NCI-H187 (cell line): ENCODE results near the gene DICER1.
"Not testable (repeated sequence)": the region's sequence is repeated elsewhere in the genome, so short reads cannot be mapped to it uniquely, and the experiment has no call there.

Source experiments
- DNase-seq, 2 experiments: peaks; one replicate each; lab custom pipeline; 2025; lab: John Stamatoyannopoulos, UW

The DICER1 gene

GRCh38 chr14:95146079-95146771 lies 11.1 kb downstream of the DICER1 start:
- DNase-seq = no peak

DNA sequence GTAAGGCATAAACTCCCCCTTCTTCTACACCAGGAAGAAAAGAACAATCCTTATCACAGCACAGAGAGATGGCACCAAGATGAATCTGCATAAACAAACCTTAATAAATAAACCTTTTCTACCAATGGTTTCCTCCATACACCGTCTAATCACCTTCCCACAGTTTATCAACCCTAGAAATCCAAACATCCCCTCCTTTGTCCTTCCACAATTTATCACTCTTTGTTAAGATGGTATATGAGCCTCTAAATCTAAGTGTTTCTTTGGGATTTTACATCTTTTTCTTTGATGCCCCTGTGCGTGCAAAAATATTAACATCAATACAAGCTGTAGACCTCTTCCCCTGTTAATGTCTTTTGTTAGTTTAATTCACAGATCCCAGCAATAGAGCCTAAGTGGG lies 12.5 kb downstream of the DICER1 start:
- no peak for DNase-seq

DNA sequence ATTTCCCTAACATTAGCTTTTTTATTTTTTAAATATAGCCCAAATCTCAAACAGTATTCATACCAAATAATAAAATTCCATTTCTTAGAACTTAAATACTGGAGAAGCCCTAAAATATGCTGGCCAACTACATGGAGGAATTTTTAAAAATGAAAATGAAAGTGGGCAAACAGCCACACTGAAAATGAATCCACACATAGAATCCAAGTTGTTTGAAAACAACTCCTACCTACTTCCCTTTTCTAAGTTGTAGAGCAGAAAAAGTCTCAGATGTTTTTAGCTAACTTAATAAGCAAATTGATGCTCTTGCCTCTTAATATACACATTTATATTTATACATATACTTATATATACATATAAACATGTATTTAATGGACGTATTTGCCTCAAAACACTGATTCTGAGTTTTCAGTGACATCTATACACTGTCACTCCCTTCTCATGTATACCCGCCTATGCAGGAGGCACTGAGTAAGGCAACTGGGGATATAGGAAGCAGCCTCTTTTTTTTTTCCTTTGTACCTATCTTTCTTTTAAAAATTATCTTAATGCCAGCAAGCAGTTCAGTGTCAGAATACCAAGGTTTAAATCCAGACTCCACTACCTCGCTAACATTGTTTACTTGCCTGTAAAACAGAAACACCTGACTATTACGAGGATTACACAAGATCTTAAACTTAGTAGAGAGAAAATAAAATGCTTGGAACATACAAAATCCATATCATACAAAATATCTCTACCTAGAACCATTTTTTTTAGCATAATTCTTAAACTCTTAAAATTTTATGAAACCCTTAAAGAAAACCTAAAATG lies 13.3 kb downstream of the DICER1 start:
- DNase-seq = no peak

DNA sequence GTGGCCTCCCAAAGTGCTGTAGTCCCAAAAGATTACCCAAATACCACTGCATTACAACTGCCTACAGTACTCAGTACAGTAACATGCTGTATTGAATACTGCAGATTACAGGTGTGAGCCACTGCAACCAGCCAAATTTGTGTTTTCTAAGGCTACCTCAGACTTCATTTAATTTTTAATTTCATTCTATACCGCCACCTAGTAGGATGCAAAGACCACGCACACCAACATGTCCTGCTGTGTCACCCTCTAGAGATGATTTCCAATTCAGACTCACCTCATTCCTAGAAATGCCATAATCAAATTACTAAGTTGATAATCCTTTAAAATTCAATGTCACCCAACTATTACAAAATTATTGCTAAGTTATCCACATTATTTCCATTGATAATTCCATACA lies 15.1 kb downstream of the DICER1 start:
- no peak for DNase-seq

DNA sequence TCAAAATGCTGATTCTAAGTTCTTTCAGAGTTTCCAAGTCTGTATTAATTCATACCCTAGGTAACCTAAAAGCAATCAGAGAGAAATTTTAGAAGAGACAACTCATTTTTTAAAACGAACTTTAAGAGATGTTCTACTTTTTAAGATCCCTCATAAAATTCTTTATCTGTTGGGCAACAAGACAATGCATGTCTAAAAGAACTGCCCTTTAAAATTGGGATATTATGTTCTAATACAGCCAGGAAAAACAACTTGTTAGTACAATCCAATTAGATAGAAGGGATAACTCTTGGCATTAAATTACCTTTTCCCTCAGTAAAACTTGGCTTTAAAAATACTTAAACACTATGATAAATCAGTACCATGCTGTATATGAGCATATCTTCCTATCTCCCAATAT lies 15.6 kb downstream of the DICER1 start:
- DNase-seq = no peak

- no peak for DNase-seq
Measured at GRCh38 chr14:95140060-95140858, 17.1 kb downstream of the DICER1 start.

DNA sequence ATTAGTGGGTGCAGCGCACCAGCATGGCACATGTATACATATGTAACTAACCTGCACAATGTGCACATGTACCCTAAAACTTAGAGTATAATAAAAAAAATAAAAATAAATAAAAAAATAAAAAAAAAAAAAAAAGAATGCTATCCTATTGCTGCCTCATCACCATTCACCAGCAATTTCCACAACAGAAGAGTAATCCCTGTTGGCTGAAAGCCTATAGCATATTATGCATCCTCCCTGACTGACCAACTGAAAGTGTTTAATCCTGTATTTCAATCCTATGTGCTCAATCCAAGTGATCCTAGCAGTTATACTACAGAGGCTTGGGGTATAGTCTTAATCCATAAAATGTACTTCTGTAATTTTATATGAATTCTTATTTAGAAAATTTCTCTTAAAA lies 18.5 kb downstream of the DICER1 start:
- DNase-seq = no peak

DNA sequence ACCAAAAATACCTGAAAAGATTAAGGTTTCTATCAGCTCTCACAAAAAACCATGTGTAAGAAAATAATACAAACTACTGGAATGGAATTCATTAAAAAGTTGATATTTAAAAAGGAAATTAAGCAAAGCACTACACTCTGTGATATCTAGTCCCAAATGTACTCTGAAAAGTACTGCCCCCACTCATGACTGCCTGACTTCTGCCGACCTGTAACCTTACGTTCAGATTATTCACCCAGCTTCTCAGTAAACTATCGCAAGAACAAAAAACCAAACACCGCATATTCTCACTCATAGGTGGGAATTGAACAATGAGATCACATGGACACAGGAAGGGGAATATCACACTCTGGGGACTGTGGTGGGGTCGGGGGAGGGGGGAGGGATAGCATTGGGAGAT lies 18.9 kb downstream of the DICER1 start:
- DNase-seq = not testable (repeated sequence)

DNA sequence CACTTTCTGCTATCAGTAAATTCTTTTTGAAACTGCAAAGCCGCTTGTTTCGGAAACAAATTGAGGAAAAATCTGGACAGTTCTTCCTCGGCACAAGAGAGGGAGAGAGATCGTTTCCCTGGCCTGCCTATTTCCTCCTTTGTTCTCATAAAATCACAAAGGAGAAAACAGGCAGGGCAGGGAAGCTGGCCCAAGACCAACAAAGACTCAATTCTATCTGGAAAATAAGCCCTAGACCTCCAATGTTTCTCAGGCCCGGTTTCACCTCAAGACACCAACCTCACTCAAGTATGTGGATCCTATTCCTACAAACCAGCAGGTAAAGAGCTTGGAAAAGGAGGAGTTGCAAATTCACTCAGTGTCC lies 19.5 kb downstream of the DICER1 start:
- DNase-seq = no peak

- no peak for DNase-seq
Measured at GRCh38 chr14:95137164-95137803, 20.0 kb downstream of the DICER1 start.

- DNase-seq = no peak
Measured at GRCh38 chr14:95136631-95137030, 20.7 kb downstream of the DICER1 start.

GRCh38 chr14:95134304-95134933 lies 22.9 kb downstream of the DICER1 start:
- DNase-seq = no peak

DNA sequence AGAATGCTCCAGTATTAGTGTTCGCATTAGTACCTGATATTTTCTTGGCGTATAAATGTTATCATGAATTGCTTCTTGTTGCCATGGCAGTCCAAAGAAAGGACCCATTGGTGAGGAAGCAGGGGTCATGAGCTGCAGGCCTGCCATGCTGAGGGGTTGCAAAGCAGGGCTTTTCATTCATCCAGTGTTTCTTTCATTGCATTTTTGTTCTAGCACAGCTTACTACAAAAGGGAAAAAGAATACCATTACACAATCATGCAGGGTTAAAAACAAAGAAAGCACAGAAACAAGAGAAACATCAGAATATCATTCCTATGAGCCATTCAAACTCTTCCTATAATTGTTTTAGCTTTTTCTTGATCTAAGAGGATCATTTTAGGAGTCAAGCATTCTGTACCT lies 24.0 kb downstream of the DICER1 start:
- no peak for DNase-seq

- DNase-seq = no peak
Measured at GRCh38 chr14:95132760-95133159, 24.6 kb downstream of the DICER1 start.

DNA sequence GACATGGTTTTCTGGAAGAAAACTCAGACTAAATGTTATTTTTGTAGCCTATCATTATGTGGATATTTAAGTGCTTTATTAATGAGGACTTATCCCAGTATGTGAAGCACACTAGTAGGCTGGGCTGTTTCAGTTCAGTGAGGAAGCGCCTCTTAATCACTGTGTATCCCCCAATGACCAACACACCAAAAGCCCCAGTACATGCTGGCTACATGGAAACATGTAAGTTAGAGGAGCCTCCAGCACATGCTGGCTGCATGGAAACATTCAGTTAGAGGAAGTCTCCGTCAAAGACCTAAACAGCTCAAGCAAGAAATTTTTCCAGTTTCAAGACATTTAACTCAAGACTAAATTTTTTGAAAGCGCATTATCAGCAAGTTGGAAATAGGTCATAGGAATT lies 26.8 kb downstream of the DICER1 start:
- DNase-seq = no peak

GRCh38 chr14:95128140-95128539 lies 29.2 kb downstream of the DICER1 start:
- DNase-seq = no peak

DNA sequence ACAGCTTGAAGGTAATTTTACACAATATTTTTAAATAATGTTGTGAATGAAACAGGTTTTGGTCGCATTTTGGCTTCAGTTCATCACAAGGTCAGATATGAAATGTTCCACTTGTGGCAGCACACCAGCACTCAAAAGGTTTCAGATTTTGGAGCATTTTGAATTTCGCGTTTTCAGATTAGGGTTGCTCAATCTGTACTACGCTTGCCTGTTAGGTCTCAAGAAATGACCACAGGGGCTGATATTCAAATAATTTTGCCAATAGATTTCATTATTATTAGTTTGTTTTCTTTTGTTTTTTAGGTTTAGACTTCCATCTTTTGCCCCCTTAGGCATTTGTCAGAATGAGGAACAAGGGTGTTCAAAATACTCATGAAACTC lies 29.8 kb downstream of the DICER1 start:
- DNase-seq = no peak

GRCh38 chr14:95126906-95127530 lies 30.3 kb downstream of the DICER1 start:
- DNase-seq = no peak

- DNase-seq = no peak
Measured at GRCh38 chr14:95125915-95126314, 31.4 kb downstream of the DICER1 start.

GRCh38 chr14:95125221-95125620 lies 32.1 kb downstream of the DICER1 start:
- no peak for DNase-seq

DNA sequence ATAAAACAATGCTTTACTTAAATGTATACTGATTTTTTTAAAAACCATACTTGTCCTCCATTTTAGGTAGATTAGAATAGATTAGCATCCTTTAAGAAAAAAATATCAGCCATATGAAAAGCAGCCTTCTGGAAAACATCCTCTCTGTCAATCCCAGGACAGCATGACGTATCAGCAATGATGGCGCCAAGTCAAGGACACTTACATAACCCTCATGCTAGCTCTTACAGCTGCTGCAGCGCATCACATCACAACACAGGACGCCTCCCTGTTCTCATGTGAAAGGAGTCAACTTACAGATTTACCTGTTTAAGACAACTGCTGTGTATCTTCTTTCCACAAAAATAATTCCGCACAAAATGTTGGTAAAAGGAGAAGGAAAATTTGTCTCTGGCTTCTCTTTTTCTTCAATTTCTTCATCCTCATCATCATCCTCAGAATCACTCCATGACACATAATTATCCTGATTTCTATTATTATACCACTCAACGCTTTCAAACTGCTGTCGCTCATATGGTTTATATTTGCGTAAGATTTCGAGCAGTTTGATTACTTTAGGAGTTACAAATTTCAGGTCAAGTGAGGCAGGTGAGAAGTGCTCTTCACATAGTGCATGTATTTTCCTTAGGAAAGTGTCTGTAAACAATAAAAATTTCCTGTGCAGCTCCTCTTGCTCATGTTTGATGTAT lies 33.3 kb downstream of the DICER1 start:
- DNase-seq = peak; percentile 83 to 87
